K562 (cell line): ENCODE results near the gene RNF166. TPM values are rescaled to one million over a fixed set of nuclear protein-coding genes. Genes with fewer than 3 reads are reported as not detected.

Experiments
- ATAC-seq: fragments of 200-7000 bp; cut with Tn5 transposase; 3 replicates; pipeline ENCODE4 v1.9.1; 2020; ENCODE audit warnings: moderate library complexity
- BruUV-seq: library from RNA; stranded (reverse); fragments of 400-500 nt; replicated peaks from 2 replicates; lab custom pipeline; 2021; lab: Mats Ljungman, UMichigan
- CTCF ChIA-PET: fragments of 300-600 bp; formaldehyde crosslinking; extraction: SDS; loops from one replicate; lab custom pipeline; 2021; ENCODE audit warnings: low intra/inter-chr PET ratio; lab: Yijun Ruan, JAX
- POLR2A ChIA-PET: fragments of 300-600, 350-650 bp; sonication (Branson Sonifier 250); formaldehyde crosslinking; extraction: SDS; loops from one replicate; lab custom pipeline; 2021; ENCODE audit warnings: antibody characterized with exemption, inconsistent platforms; lab: Yijun Ruan, JAX
- DNase-seq, 4 experiments: peaks; one replicate each; pipeline versions ENCODE4 v3.0.0 to v3.0.0-alpha.2; 2011 to 2018; ENCODE audit warnings: low spot score in 3 of 4, mixed read lengths in 3 of 4; ENCODE audit errors: extremely low read depth in 1 of 4
- FAIRE-seq: peaks from 2 replicates; lab custom pipeline; 2011; peaks lifted over from hg19 to GRCh38; lab: Jason Lieb, UNC
- H2AFZ ChIP-seq: 2 replicates; pipeline ENCODE4 v1.6.0; 2011; ENCODE audit warnings: low read depth, low read length, control low read depth, inconsistent platforms
- H3K27ac ChIP-seq: fragments of 200-600 bp; 3 replicates; pipeline ENCODE4 v1.8.0; 2011; ENCODE audit warnings: low read depth, mild to moderate bottlenecking, control low read depth, inconsistent platforms, low read length, moderate library complexity, mixed read lengths; ENCODE audit errors: extremely low read depth
- H3K27me3 ChIP-seq, 2 experiments: fragments of 300-600 bp in 1 of 2; 2 replicates in 1 of 2; 3 replicates in 1 of 2; pipeline versions ENCODE4 v1.6.0 to v1.8.0; 2011; ENCODE audit warnings: inconsistent platforms in 2 of 2, low read length in 2 of 2, mild to moderate bottlenecking in 1 of 2, mixed read lengths in 1 of 2, moderate library complexity in 1 of 2; ENCODE audit not compliant: control insufficient read depth in 2 of 2, insufficient read depth in 2 of 2
- H3K36me3 ChIP-seq: fragments of 300-600 bp; 3 replicates; pipeline ENCODE4 v1.8.0; 2011; ENCODE audit warnings: mild to moderate bottlenecking, low read length, inconsistent platforms; ENCODE audit not compliant: control insufficient read depth, insufficient read depth
- H3K4me1 ChIP-seq, 2 experiments: fragments of 200-600 bp in 1 of 2; replicated peaks in 1 of 2; 2 replicates in 1 of 2; 3 replicates in 1 of 2; pipeline versions ENCODE4 v1.5.1 to v1.8.0; 2011; ENCODE audit warnings: inconsistent platforms in 2 of 2, low read length in 2 of 2, mild to moderate bottlenecking in 1 of 2, mixed read lengths in 1 of 2, moderate library complexity in 1 of 2; ENCODE audit not compliant: control insufficient read depth in 2 of 2, insufficient read depth in 2 of 2
- H3K4me2 ChIP-seq: 2 replicates; pipeline ENCODE4 v1.6.1; 2011; ENCODE audit warnings: low read length, control low read depth, inconsistent platforms, mixed read lengths; ENCODE audit not compliant: insufficient read depth
- H3K4me3 ChIP-seq: fragments of 200-600 bp; sonication (generic), shearing (Covaris generic); 2 replicates; pipeline ENCODE4 v1.5.1; 2016; ENCODE audit warnings: control low read depth, inconsistent platforms
- H3K79me2 ChIP-seq: fragments of 200-600 bp; 3 replicates; pipeline ENCODE4 v1.8.0; 2011; ENCODE audit warnings: low read length, inconsistent platforms; ENCODE audit not compliant: control insufficient read depth, insufficient read depth
- H3K9ac ChIP-seq, 2 experiments: 2 replicates each; pipeline versions ENCODE4 v1.6.0 to v1.6.1; 2011; ENCODE audit warnings: low read depth in 2 of 2, low read length in 2 of 2, control low read depth in 1 of 2, inconsistent platforms in 1 of 2, mild to moderate bottlenecking in 1 of 2, mixed read lengths in 1 of 2; ENCODE audit not compliant: insufficient read depth in 1 of 2
- H3K9me1 ChIP-seq: one replicate; pipeline ENCODE4 v1.6.0; 2011; ENCODE audit warnings: inconsistent platforms, mild to moderate bottlenecking, low read length, moderate library complexity; ENCODE audit not compliant: control insufficient read depth, insufficient read depth
- H3K9me3 ChIP-seq: replicated peaks from 2 replicates; pipeline ENCODE4 v1.5.1; 2011; ENCODE audit warnings: low read depth, low read length, inconsistent platforms; ENCODE audit not compliant: control insufficient read depth, insufficient read depth
- H4K20me1 ChIP-seq: replicated peaks from 2 replicates; pipeline ENCODE4 v1.6.1; 2011; ENCODE audit warnings: low read length, inconsistent platforms, mixed read lengths; ENCODE audit not compliant: control insufficient read depth, insufficient read depth
- ARID1B ChIP-seq: fragments of 450-650 bp; IDR thresholded peaks from 2 replicates; pipeline ENCODE4 v1.6.1; 2016; ENCODE audit warnings: antibody characterized with exemption, mild to moderate bottlenecking, inconsistent platforms
- ARID4B ChIP-seq: sonication (generic); formaldehyde crosslinking; IDR thresholded peaks from 2 replicates; pipeline ENCODE4 v1.8.0; 2022; ENCODE audit warnings: mild to moderate bottlenecking, missing genetic modification reagents
- MAZ ChIP-seq, 2 experiments: fragments of 450-650 bp in 1 of 2; sonication (generic) in 1 of 2; formaldehyde crosslinking; IDR thresholded peaks in 1 of 2; conservative IDR thresholded peaks in 1 of 2; 2 replicates each; pipeline versions ENCODE4 v1.4.0 to v1.5.0; 2020; ENCODE audit warnings: mild to moderate bottlenecking in 1 of 2, missing genetic modification reagents in 1 of 2
- TEAD4 ChIP-seq, 2 experiments: sonication (generic) in 1 of 2; formaldehyde crosslinking in 1 of 2; IDR thresholded peaks; 2 replicates each; pipeline versions ENCODE4 v1.6.1 to v1.8.0; 2012 to 2022; ENCODE audit warnings: borderline replicate concordance in 1 of 2, inconsistent platforms in 1 of 2, low read length in 1 of 2, mild to moderate bottlenecking in 1 of 2, missing genetic modification reagents in 1 of 2
- ZNF589 ChIP-seq: fragments of 200-800 bp; sonication (Bioruptor generic); IDR thresholded peaks from 2 replicates; pipeline ENCODE4 v1.6.1; 2016; ENCODE audit warnings: low read depth, missing genetic modification characterization, missing compliant biosample characterization
- WGBS: fragments of 100-300 bp; shearing (Covaris generic); methylation state at CpG from one replicate; pipeline ENCODE4 v1.1.6; 2016; ENCODE audit warnings: low coverage, mixed read lengths; ENCODE audit not compliant: insufficient coverage; ENCODE audit errors: missing lambda C conversion rate; 5-methylcytosine and 5-hydroxymethylcytosine counted together
- in situ Hi-C: fragments of 300-500 bp; cut with MboI; formaldehyde crosslinking; loops from 4 replicates; pipeline ENCODE4 v1.15.0; 2018; ENCODE audit warnings: inconsistent platforms, mixed read lengths
- intact Hi-C: fragments of 100-400 bp; cut with micrococcal nuclease; formaldehyde crosslinking; loops from 2 replicates; pipeline ENCODE4 v1.14.2; 2022
- polyA plus RNA-seq, 8 experiments: library from polyadenylated mRNA; depleted of rRNA in 4 of 8; stranded (reverse) in 5 of 8; unstranded in 3 of 8; fragments of >200 nt; fragmentation: Nextera tagmentation in 2 of 8; fragmentation: Illumina TruSeq in 1 of 8; extraction: Ambion mirVana in 2 of 8; extraction: Trizol in 1 of 8; gene quantifications; 2 replicates each; pipeline versions ENCODE4 v1.2.1 to v1.2.3, GENCODE V29; 2011 to 2014; ENCODE audit warnings: inconsistent platforms in 1 of 8, missing spikeins in 1 of 8
- total RNA-seq, 7 experiments: library from RNA; depleted of rRNA in 6 of 7; stranded (reverse); fragments of >200 nt in 6 of 7; fragmentation: Illumina TruSeq in 2 of 7; extraction: Trizol in 2 of 7; gene quantifications; 2 replicates each; pipeline versions ENCODE4 v1.2.1 to v1.2.3, GENCODE V29; 2011 to 2021; ENCODE audit warnings: low replicate concordance in 1 of 7
- TF ChIP-seq, protein P1 (sequence below): sonication (generic); formaldehyde crosslinking; IDR thresholded peaks from 2 replicates; pipeline ENCODE4 v1.8.0; 2022; ENCODE audit warnings: mild to moderate bottlenecking, missing genetic modification reagents

The RNF166 gene
- total and polyA plus RNA-seq, 9 of the 15 experiments (the other 6 are each of a cell fraction or from before 2014, with no cell fraction given), result 0.56 to 60.3 (median 19.5) TPM

DNA sequence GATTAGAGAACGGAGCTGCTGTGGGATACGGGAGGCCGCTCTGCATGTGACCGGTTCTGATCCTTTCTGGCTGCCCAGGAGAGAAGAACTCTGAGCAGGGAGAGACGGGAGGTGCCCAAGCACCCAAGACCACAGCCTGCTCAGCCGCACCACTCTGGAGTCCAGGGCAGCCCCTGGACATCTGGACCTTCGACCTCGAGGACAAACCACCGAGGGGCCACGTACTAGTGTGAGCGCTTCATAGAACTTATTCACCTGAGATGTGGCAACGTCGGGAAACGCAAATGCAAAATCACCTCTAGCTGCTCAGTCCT lies 5.9 kb downstream of the RNF166 start:
- no peak for ATAC-seq
- no TSS peak for BruUV-seq
- no peak overlapping the region for H2AFZ ChIP-seq
- CTCF ChIA-PET, result no interaction called here
- H3K4me2 ChIP-seq, result no peak overlapping the region
- no peak overlapping the region for H3K4me3 ChIP-seq
- TF ChIP-seq ARID1B (no peak), MAZ (CRISPR knock-in tag; conservative IDR thresholded peaks at IDR 0.05 in 1 of 2, IDR thresholded peaks at IDR 0.05 in 1 of 2) (no peak), TEAD4 (IDR thresholded peaks at IDR 0.05; ENCODE audit: low read length) (no peak), TEAD4 (CRISPR knock-in tag; IDR thresholded peaks at IDR 0.05; ENCODE audit: borderline replicate concordance) (peak; percentile 8; the same call in 1 of the 2 replicates), ZNF589 (CRISPR knock-in tag) (0 out of 2 replicates have a peak, but pooled peaks have one; percentile 5), ARID4B (CRISPR knock-in tag) (0 out of 2 replicates have a peak, but pooled peaks have one; percentile 32)
- TF ChIP-seq, protein P1, sequence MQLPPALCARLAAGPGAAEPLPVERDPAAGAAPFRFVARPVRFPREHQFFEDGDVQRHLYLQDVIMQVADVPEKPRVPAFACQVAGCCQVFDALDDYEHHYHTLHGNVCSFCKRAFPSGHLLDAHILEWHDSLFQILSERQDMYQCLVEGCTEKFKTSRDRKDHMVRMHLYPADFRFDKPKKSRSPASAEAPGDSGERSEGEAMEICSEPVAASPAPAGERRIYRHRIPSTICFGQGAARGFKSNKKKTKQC (CRISPR knock-in tag), result peak; percentile 68; the same call in 1 of the 2 replicates
- in situ Hi-C loops, result no loop called here
- 0 out of 4 replicates have a peak overlapping the region, but pooled peaks of 1 of the 2 experiments have one; percentile 12 for H3K9ac ChIP-seq
- FAIRE-seq, result peak; percentile 48
- H3K9me3 ChIP-seq, result no peaks in the 10 kb centered on the region
- 95% methylated on average over 13 of the region's 14 CpGs for WGBS
- peaks cover 75% of the 10 kb centered on the region; the same call in 1 of the 3 replicates for H3K36me3 ChIP-seq
- H4K20me1 ChIP-seq, result peaks cover 9% of the 10 kb centered on the region; the same call in 1 of the 2 replicates
- intact Hi-C loops, result no loop called here
- peaks cover 41% of the 10 kb centered on the region for H3K79me2 ChIP-seq
- no peak for DNase-seq
- POLR2A ChIA-PET, result interaction anchor here (0.5 kb wide), 1 partner anchor 97 kb away, joined by 3 read pairs; no protein-coding TSS in a partner anchor
- H3K4me1 ChIP-seq, result peaks cover 15 to 88% of the 10 kb centered on the region in 2 experiments
- H3K27ac ChIP-seq, result peak overlapping the region; percentile 71; the same call in 2 of the 3 replicates
- no peaks in the 10 kb centered on the region for H3K27me3 ChIP-seq
- H3K9me1 ChIP-seq, result peaks cover 1% of the 10 kb centered on the region
